Measurements from ENCODE around the gene MS4A15. TPM values are rescaled to one million over a fixed set of nuclear protein-coding genes. Genes with fewer than 3 reads are reported as not detected.

The MS4A15 gene
- total RNA-seq, 1 donor from 2014 or later: 113 TPM

- TF ChIP-seq CTCF (IDR thresholded peaks at IDR 0.05): no peak
- DNase-seq: no peak
- H3K36me3 ChIP-seq: no peaks in the 10 kb centered on the region
These were observed 52.6 kb downstream of the MS4A15 start for GRCh38 chr11:60809249-60809648.

GRCh38 chr11:60809691-60810090 is 53.0 kb downstream of the MS4A15 start:
- DNase-seq (no peak), ATAC-seq (no peak)
- TF ChIP-seq CTCF (IDR thresholded peaks at IDR 0.05): no peak
- Histone ChIP-seq H3K36me3 (no peaks in the 10 kb centered on the region), H3K27me3 (ENCODE audit: low read depth) (no peaks in the 10 kb centered on the region), H3K4me3 (no peak overlapping the region), H3K27ac (no peak overlapping the region), H3K4me1 (peaks cover 10% of the 10 kb centered on the region), H3K9me3 (no peaks in the 10 kb centered on the region)
- intact Hi-C loops (cut with DNase I): no loop called here

More at GRCh38 chr11:60809249-60809648, 52.6 kb downstream of the MS4A15 start:
- peak in 1 of 2 donors; percentile 9 for ATAC-seq
- Histone ChIP-seq H3K4me1 (peaks cover 10% of the 10 kb centered on the region), H3K4me3 (no peak overlapping the region), H3K27ac (no peak overlapping the region), H3K9me3 (no peaks in the 10 kb centered on the region), H3K27me3 (ENCODE audit: low read depth) (no peaks in the 10 kb centered on the region)
- intact Hi-C loops (cut with DNase I): no loop called here

- H3K4me3 ChIP-seq: no peak overlapping the region
- peaks cover 10% of the 10 kb centered on the region for H3K4me1 ChIP-seq
- ATAC-seq (peak in 1 of 2 donors; percentile 13), DNase-seq (no peak)
- H3K36me3 ChIP-seq: no peaks in the 10 kb centered on the region
- no peaks in the 10 kb centered on the region for H3K27me3 ChIP-seq (ENCODE audit: low read depth)
- H3K27ac ChIP-seq: no peak overlapping the region
- intact Hi-C loops (cut with DNase I): no loop called here
- no peak for TF ChIP-seq CTCF (IDR thresholded peaks at IDR 0.05)
- H3K9me3 ChIP-seq: no peaks in the 10 kb centered on the region
These were observed 53.5 kb downstream of the MS4A15 start for GRCh38 chr11:60810151-60810550.

- intact Hi-C loops (cut with DNase I): no loop called here
- no peak for TF ChIP-seq CTCF (IDR thresholded peaks at IDR 0.05)
- Histone ChIP-seq H3K27me3 (ENCODE audit: low read depth) (no peaks in the 10 kb centered on the region), H3K4me1 (peaks cover 10% of the 10 kb centered on the region), H3K9me3 (no peaks in the 10 kb centered on the region), H3K36me3 (no peaks in the 10 kb centered on the region), H3K27ac (no peak overlapping the region), H3K4me3 (no peak overlapping the region)
- no peak for ATAC-seq
- no peak for DNase-seq
These were observed 53.9 kb downstream of the MS4A15 start for GRCh38 chr11:60810569-60810968.

- Histone ChIP-seq H3K27ac (no peak overlapping the region), H3K4me3 (no peak overlapping the region), H3K36me3 (no peaks in the 10 kb centered on the region), H3K9me3 (peaks cover 10% of the 10 kb centered on the region), H3K27me3 (ENCODE audit: low read depth) (peaks cover 8% of the 10 kb centered on the region), H3K4me1 (peaks cover 10% of the 10 kb centered on the region)
- TF ChIP-seq CTCF (IDR thresholded peaks at IDR 0.05): no peak
- ATAC-seq (no peak), DNase-seq (no peak)
- intact Hi-C loops (cut with DNase I): no loop called here
These were observed 56.7 kb downstream of the MS4A15 start for GRCh38 chr11:60813324-60813723.

GRCh38 chr11:60814112-60814511 is 57.4 kb downstream of the MS4A15 start:
- no peak for ATAC-seq
- Histone ChIP-seq H3K27me3 (ENCODE audit: low read depth) (peaks cover 8% of the 10 kb centered on the region), H3K36me3 (no peaks in the 10 kb centered on the region), H3K4me1 (peaks cover 10% of the 10 kb centered on the region), H3K4me3 (no peak overlapping the region), H3K27ac (no peak overlapping the region), H3K9me3 (peaks cover 10% of the 10 kb centered on the region)
- intact Hi-C loops (cut with DNase I): no loop called here
- TF ChIP-seq CTCF (IDR thresholded peaks at IDR 0.05): no peak
- no peak for DNase-seq
